D721Med (cell line): ENCODE data around the gene CBFB.

ENCODE experiments used
- DNase-seq: peaks from one replicate; pipeline ENCODE4 v3.0.0; 2011; ENCODE audit warnings: low spot score; ENCODE audit not compliant: insufficient read length
- FAIRE-seq: peaks from 2 replicates; lab custom pipeline; 2011; peaks lifted over from hg19 to GRCh38; lab: Jason Lieb, UNC
- TF ChIP-seq, protein P1 (sequence below): IDR thresholded peaks from 2 replicates; pipeline ENCODE4 v1.5.1; 2012; ENCODE audit warnings: mild to moderate bottlenecking, control low read depth; ENCODE audit not compliant: insufficient read depth; ENCODE audit errors: missing control alignments

CBFB gene

DNA sequence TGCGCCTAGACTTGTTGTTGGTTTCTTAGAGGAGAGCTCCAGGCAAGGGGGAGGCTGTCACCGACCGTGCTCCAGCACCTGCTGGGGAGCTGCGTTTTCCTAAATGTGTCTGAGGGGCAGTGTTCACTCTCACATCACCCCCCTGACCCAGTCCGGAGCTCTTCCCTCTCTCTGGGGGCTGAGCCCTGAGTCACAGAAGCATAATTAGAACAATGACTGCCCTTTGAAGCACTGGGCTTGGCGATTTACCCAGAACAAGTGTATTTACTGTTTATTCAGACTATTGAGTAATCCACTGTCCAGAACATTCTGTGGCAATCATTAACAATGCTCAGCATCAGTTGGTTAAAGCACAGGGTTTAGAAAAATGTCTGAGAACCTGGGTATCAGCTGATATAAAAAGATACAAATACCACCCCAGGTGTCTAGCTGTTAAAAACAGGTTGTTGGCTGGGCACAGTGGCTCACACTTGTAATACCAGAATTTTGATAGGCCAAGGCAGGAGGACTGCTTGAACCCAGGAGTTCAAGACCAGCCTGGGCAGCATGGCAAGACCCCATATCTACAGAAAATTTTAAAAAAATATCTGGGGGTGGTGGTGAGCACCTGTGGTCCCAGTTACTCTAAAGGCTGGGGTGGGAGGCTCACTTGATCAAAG, 32.5 kb upstream of the CBFB start:
- DNase-seq (no peak), FAIRE-seq (no peak)
- TF ChIP-seq, protein P1, sequence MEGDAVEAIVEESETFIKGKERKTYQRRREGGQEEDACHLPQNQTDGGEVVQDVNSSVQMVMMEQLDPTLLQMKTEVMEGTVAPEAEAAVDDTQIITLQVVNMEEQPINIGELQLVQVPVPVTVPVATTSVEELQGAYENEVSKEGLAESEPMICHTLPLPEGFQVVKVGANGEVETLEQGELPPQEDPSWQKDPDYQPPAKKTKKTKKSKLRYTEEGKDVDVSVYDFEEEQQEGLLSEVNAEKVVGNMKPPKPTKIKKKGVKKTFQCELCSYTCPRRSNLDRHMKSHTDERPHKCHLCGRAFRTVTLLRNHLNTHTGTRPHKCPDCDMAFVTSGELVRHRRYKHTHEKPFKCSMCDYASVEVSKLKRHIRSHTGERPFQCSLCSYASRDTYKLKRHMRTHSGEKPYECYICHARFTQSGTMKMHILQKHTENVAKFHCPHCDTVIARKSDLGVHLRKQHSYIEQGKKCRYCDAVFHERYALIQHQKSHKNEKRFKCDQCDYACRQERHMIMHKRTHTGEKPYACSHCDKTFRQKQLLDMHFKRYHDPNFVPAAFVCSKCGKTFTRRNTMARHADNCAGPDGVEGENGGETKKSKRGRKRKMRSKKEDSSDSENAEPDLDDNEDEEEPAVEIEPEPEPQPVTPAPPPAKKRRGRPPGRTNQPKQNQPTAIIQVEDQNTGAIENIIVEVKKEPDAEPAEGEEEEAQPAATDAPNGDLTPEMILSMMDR = no peak

DNA sequence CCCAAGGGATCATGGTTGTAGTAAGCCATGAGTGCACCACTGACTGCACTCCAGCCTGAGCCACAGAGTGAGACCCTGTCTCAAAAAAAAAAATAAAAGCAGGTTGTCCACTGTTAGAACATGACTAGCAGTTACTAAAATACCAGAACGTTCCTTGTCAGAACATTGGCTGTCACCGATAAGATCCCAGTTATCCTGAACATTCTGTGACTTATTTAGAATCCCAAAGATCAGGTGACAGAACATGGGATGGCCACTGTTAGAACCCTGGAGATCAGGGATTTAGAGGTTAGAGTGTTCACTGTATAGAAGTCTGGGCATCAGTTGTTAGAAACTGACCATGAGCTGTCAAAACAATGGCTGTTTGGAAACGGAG, 32.0 kb upstream of the CBFB start:
- FAIRE-seq = no peak

GRCh38 chr16:67000384-67001351, 28.3 kb upstream of the CBFB start:
- TF ChIP-seq, protein P1 = no peak
- DNase-seq = peak; percentile 63
- no peak for FAIRE-seq

More for the DNA sequence above, 32.0 kb upstream of the CBFB start:
- DNase-seq = no peak
- TF ChIP-seq, protein P1 = no peak

- DNase-seq = no peak
Observed at GRCh38 chr16:67001726-67002125, 27.2 kb upstream of the CBFB start.

GRCh38 chr16:67006930-67007658, 21.9 kb upstream of the CBFB start:
- FAIRE-seq = no peak
- DNase-seq = no peak
- TF ChIP-seq, protein P1 = no peak

More at GRCh38 chr16:67001726-67002125, 27.2 kb upstream of the CBFB start:
- TF ChIP-seq, protein P1 = no peak
- no peak for FAIRE-seq

DNA sequence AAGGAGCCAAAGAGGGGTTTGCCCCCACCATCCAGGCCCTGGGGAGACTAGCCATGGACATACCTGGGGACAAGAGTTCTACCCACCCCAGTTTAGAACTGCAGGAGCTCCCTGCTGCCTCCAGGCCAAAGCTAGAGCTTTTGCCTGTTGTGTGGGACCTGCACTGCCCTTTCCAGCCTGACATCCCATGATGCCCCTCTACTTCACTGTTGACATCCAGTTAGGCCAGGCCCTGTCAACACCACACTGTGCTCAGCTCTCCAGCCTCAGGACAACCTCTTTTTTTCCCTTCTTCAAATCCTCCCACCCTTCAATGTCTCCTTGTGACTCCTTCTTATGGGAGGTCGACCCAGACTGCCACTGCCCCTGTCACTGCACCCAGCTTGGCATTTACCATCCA, 19.8 kb upstream of the CBFB start:
- FAIRE-seq (no peak), DNase-seq (no peak)
- TF ChIP-seq, protein P1 = no peak
